CD4-positive, alpha-beta T cell treated with Interleukin-4 for 4 hours (primary cell): ENCODE measurements around the gene FA2H.
"Not testable (repeated sequence)": the region's sequence is repeated elsewhere in the genome, so short reads cannot be mapped to it uniquely, and the experiment has no call there.

Source experiments
- DNase-seq: peaks from one replicate; pipeline ENCODE4 v3.0.0-alpha.2; 2020

Gene FA2H

DNA sequence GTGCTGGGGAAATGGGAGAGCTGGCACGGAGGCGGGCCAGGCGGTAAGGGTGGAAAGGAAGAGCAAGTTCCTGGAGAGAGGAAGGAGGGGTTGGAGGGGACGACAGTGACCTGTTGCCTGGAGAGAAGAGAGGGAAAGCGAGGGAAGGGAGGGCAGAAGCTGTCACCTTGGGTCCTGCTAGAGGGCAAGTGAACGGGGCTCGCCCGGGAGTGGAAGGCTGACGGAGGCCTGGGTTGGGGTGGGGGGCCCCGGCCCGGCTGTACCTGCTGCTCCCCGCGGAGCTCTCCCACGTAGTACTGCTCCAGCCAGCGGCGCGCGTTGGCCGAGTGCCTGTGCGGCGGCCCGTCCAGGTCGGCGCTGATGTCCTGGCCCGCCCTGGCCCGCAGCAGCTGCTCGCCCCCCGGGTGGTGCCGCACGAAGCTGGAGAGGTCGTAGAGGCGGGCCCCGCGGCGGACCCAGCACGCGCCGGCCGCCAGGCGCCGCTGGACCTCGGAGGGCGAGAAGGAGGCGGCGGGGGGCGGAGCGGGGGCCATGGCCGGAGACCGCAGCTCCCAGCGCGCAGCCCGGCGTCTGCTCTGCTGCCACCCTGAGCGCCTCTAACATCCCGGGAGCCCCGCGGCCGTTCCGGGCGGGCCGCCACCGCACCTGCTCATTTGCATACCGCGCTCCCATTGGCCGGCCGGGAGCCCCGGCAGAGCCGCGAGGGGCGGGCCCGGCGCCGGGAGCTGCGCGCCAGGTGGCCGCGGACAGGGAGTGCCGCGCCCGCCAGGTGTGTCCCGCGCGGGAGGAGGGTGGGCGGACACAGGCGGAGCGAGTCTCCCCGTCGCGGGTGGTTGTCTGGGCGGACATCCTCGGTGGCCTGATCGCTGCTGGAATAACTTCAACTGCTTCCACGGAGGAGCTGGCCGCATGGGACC is at the start of gene FA2H:
Gene FA2H, minus strand, starts transcription at position 598 of the 917 bp plus-strand sequence. Its CDS starts 65 bp downstream, at position 533.
- peak; percentile 28 for DNase-seq

DNA sequence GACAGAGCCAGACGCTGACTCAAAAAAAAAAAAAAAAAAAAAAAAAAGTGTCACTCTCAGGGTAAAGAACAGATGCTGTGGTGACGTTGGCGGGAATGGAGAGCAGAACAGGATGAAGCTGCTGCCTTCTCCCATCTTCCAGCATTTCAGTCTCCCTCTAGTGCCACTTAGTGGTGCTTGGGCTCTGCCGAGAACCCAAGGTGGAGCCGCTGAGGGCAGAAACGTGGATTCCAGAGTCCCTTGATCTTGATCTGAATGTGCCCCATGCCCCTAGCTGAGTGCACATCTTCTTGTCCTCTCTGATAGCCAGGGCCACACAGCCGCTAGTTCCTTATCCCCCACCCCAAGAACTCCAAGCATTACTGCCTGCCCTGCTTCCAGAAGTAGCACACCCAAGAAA is 43.2 kb upstream of the FA2H start:
- DNase-seq, result no peak

DNA sequence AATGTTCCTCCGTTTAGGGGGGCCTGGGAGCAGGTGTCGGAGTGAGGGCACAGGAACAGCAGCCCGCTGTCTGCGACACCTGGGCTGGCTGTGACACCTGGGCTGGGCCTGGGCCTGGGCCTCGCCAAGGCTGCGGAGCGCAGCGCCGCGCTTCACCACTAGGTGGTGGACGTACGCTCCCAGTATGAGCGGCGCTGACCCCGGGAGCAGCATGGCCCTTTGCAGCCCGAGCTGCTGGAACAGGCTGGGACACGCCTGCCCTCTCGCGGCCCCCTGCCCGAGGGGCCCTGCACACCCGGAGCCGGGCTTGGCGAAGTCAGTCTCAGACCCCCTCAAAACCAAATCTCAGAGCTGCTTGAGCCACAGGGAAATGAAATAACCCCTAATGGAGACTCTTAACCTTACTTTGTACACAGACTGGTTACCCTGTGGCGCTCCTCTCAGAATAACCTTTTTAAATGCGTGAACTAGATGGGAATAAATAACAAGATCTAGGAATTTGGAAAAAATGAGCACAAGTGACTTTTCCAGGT is 38.6 kb upstream of the FA2H start:
- peak; percentile 41 for DNase-seq

- no peak for DNase-seq
Observed at GRCh38 chr16:74811911-74812310, 37.3 kb upstream of the FA2H start.

- DNase-seq, result not testable (repeated sequence)
Observed at GRCh38 chr16:74811216-74811615, 36.6 kb upstream of the FA2H start.

- DNase-seq, result no peak
Observed at GRCh38 chr16:74807052-74807646, 32.5 kb upstream of the FA2H start.

DNA sequence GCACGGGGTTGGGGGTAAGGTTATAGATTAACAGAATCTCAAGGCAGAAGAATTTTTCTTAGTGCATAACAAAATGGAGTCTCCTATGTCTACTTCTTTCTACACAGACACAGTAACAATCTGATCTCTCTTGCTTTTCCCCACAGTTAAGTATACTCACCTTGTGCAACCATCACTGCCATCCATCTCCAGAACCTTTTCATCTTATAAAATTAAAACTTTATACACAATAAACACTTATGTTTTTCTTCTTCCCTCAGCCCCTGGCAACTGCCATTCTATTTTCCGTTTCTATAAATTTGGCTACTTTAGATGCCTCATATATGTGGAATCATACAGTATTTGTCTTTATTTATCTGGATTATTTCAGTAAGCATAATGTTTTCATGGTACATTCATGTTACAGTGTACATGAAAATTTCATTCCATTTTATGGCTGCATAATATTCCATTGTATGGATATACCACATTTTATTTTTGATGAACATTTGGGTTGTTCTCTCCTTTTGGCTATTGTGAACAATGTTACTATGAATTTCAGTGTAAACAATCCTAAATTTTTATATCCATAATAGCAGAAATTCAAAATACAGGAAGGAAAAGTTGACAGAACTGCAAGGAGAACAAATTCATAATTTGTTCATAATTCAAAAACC is 25.7 kb upstream of the FA2H start:
- no peak for DNase-seq

DNA sequence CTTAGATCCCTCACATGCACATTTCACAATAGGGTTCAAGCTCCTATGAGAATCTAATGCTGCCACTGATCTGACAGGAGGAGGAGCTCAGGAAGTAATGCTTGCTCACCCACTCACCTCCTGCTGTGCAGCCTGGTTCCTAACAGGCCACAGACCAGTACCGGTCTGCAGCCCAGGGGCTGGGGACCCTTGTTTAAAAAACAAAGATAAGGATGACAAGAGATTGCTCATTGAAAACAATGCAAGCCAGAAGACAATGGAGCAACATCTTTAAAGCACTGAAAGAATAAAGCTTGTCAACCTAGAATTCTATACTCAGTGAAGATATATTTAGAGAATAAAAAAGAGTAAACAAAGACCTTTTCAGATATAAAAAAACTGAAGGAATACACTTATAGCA is 22.8 kb upstream of the FA2H start:
- no peak for DNase-seq

- DNase-seq, result no peak
Observed at GRCh38 chr16:74795104-74795503, 20.5 kb upstream of the FA2H start.

GRCh38 chr16:74794668-74795067 is 20.0 kb upstream of the FA2H start:
- DNase-seq, result no peak

DNA sequence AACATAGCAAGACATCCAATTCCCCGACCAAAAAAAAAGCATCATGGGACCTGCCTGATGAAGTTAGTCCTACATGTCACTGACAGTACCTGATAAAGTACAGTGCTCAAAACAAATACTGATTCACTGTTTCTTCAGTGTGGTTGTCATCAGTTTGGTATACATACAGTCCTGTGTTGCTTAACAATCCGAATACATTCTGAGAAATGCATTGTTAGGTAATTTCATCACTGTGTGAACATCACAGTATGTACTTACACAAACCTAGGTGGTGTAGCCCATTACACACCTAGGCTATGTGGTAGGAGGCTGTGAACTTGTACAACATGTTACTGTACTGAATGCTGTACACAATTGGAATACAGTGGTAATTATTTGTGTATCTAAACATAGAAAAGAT is 19.0 kb upstream of the FA2H start:
- DNase-seq, result no peak

GRCh38 chr16:74792225-74792624 is 17.6 kb upstream of the FA2H start:
- DNase-seq, result no peak

- not testable (repeated sequence) for DNase-seq
Observed at GRCh38 chr16:74791749-74792148, 17.1 kb upstream of the FA2H start.

GRCh38 chr16:74788108-74788507 is 13.5 kb upstream of the FA2H start:
- DNase-seq, result no peak

DNA sequence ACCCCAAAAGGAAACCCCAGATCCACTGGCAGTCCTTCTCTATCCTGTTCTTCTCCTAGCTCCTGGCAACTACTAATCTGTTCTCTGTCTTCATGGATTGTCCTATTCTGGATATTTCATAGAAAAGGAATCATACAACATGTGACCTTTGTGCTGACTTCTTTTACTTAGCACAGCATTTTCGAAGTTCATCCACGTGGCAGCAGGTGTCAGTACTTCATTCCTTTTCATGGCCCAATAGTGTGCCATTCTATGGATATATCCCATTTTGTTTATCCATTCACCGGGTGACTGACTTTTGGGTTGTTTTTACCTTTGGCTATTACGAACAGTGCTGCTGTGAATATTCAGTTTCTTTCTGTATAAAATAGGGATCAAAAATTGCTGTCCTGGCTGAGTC is 10.4 kb upstream of the FA2H start:
- no peak for DNase-seq

DNA sequence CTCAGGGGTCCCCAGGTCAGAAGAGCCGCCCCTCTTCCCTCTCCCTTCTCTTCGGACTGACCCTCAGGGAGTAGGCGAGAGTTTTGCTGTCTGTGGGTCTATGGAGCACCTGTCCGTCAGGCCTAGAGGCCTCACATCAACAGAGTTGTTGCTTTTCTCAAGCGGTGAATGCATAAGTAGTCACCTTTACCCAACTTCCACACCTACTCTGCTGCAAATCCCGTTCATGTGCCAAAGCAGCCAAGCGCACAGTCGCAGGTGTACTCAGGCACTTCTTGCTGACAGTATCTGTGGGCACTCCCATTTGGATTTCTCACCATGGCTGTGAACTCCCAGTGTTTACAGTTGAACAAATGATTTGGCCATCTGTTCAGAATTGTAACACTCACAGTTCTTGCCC is 4.0 kb upstream of the FA2H start:
- DNase-seq, result no peak

DNA sequence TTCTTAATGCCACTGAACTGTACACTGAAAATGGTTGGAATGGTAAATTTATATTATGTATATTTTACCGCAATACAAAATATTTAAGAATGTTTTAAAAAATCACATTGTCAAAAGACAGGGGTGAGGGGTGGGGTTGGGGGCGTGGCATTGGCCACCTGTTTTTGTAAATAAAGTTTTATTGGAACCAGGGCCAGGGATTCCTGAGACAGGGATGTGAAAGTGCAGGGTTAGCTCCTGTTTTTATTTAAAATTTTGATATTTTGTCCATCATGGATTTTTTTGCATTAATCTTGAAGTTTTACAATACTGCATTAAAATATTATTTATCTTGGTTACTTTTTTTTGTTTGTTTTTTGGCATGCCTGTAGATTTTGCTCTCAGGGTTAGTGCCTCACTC is 2.3 kb upstream of the FA2H start:
- DNase-seq, result no peak

GRCh38 chr16:74775255-74775654 is 635 bp upstream of the FA2H start:
- no peak for DNase-seq

- DNase-seq, result no peak
Observed at GRCh38 chr16:74773446-74774222, 986 bp downstream of the FA2H start.

- DNase-seq, result no peak
Observed at GRCh38 chr16:74771656-74772315, 2.8 kb downstream of the FA2H start.

GRCh38 chr16:74770831-74771526 is 3.6 kb downstream of the FA2H start:
- no peak for DNase-seq
